HL-60 (cell line): ENCODE measurements around the gene GCNT2.

Experiments used
- CTCF ChIP-seq: IDR thresholded peaks from one replicate; pipeline ENCODE4 v1.5.1; 2011; ENCODE audit warnings: low read length, control low read depth, inconsistent platforms; ENCODE audit not compliant: insufficient read depth
- GABPA ChIP-seq: IDR thresholded peaks from 2 replicates; pipeline ENCODE4 v1.6.1; 2012; ENCODE audit warnings: low read depth
- POLR2AphosphoS5 ChIP-seq: IDR thresholded peaks from 2 replicates; pipeline ENCODE4 v1.6.1; 2012; ENCODE audit warnings: low read depth
- SPI1 ChIP-seq: IDR thresholded peaks from 2 replicates; pipeline ENCODE4 v1.6.1; 2012; ENCODE audit warnings: low read depth, mild to moderate bottlenecking, borderline replicate concordance

GRCh38 chr6:10599046-10599445, 77.9 kb downstream of the GCNT2 start:
- TF ChIP-seq CTCF = no peak
- TF ChIP-seq POLR2AphosphoS5 = no peak
- TF ChIP-seq GABPA = no peak
- no peak for TF ChIP-seq SPI1
